Inflammatory macrophage treated with lipopolysaccharide for 1 hour (primary cell): Measurements from ENCODE around the gene TSPAN14.
A peak's percentile ranks its signal among the peaks of the same experiment; 100 is the strongest.

Source experiments
- DNase-seq, 2 donors: peaks; one replicate each; pipeline ENCODE4 v3.0.0-alpha.2; 2020 to 2022

The TSPAN14 gene

GRCh38 chr10:80553436-80553835 lies 99.3 kb downstream of the TSPAN14 start:
- no peak for DNase-seq

DNA sequence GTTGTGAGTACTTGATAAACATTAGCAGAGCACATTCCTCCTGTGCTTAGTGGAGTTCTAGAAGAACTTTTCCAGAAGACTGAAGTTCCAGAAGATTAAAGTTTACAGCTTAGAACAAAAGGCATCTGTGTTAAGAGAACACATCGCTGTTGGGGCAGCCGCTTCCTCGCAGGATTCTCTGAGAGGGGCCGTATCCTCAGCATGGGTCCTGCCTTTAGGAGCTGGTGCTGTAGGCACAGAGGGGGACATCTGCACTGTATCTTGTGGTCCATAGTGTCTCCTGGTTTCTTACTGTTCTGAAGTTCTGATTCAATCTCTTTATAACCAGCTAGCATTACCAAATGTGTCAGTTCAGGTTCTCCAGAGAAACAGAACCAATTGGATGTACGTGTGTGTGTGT lies 99.9 kb downstream of the TSPAN14 start:
- DNase-seq = no peak

DNA sequence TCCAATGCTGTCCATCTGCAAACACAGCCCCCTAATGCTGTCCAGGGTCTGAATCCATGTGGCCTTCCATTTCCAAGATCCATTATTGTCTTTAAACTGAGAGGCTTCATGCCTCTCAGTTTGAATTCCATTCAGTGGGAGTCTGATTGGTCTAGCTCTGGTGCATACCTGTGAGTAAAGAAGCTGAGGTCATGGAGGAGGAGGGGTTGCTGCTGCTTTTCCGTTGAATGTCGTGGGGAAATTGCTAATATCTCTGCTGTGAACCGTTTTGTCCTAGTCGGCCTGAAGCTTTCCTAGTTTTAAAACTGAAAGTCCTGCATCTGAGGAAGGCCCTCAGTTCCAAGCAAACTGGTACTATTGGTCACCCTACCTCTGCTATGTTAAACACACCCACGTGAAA lies 101.3 kb downstream of the TSPAN14 start:
- no peak for DNase-seq

DNA sequence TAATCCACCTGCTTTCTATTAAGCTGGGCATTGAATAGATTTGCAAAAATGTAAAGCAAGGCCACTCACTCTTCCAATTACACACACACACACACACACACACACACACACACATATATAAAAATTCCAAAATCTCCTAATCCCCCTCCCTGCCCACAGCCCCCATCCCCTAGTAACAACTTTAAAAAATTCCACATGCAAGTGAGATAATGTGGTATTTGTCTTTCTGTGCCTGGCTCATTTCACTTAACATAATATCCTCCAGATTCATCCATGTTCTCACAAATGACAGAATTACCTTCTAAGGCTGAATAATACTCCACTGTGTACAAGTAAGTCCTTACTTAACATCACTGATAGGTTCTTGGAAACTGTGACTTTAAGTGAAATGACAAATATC lies 107.8 kb downstream of the TSPAN14 start:
- no peak for DNase-seq

GRCh38 chr10:80567292-80567691 lies 113.2 kb downstream of the TSPAN14 start:
- no peak for DNase-seq

DNA sequence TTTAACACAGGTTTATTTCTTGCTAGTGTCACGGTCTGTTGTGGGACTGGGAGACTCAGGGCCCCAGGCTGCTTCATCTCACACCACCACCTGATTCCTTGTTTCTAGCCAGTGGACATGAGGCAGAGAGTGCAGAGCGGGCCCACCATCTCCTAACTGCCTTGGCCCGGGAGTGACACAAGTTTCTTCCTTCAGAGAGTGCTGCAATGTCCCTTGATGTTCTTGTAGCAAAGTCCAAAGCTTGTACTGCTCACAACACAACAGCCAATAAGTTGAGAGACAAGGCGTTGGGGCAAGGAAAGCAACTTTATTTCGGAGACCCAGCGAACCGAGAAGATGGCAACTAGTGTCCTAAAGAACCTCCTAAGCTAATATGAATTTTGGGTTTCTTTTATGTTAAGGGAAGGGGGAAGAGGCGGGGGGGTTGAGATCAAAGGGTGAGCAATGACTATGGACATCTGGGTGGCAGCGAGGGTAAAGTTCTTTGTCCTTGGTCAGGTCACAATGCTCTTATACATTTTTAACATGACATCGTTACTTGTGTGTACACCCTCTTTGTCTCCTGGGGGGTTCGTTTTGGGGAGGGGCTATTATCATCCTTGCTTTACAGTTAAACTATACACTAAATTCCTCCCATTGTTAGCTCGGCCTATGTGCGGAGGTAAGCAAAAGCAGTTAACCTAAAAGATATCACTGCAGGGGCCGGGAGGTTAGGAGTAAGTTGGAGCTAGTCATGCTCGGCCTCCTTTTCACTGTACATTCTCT lies 115.2 kb downstream of the TSPAN14 start:
- DNase-seq = no peak

DNA sequence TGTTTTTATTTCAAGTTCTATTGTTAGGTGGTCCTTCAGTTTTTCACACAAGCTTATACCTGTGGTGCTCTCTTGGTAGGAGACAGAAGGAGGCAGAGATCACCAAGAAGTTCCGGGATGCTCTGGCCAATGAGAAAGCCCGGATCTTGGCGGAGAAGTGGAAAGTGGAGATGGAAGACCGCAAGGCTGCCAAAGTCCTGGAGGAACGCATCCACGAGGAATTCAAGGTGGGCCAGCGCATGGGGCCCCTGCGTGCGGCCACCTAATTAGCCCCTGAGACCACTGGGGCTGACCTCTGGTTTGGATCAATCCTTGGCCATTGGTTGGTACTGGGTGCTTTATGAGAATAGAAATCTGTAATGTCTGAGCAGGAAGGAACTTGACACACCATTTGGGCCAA lies 117.2 kb downstream of the TSPAN14 start:
- DNase-seq = no peak

DNA sequence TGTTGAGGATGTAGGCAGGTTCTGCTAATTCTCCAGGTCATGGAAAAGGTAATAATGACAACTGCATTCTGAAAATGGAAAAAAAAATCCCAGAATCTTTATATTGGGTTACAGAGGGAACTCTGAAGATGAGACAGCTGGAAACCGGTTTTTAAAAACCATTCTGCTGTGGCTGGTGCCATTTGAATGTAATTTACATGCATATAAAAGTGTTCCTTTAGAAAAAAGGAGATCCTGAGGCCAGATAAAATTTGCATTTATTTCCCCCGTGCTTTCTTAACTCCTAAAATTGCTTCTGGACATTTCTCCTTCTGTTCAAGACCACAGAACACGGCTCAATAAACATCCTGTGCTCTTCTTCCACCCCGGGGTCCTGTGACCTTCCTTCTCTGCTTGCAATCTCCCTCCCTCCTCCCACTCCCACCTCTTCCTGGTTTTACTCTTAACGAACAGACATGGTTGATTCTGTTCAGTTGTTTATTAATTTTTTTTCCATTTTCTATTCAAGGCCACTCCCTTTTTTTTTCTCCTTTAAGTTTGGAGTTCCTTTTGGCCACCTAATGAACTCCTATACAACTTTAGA lies 125.2 kb downstream of the TSPAN14 start:
- peak; percentile 23 to 46 for DNase-seq

DNA sequence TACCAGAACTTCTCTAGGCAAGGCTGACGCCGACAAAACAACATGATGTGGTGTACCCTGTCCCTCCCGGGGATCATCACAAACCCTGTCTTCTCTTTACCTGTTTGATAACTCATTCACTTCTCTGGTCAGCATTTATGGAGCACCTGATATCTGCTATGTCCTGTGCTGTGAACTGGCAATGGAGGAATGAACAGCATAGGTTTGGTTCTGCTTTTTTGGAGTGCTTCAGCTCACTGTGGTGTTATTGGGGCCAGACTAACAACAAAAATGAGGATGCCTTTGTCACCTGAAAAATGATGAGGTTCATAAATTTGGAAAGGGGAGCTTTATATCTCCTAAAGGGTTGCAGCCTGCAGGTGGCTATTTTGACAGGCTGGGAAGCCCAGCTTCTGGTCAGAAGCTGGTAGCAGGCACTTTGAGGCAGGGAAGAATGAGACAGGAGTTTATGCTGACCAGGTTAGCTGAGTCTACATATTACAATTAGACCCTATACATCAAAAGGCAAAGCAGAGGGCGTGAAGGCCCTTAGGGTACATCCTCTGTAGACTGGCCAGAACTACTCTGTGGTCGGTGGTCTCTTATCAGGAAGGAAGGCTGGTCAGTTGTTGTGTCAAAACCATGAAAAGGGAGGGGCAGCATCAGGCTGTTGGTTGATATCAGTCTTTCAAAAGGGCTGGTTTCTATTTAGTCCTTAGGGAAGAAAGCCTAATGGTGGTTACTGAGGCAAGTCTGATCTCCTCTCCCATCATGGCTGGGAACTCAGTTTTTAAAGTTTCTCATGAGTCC lies 125.9 kb downstream of the TSPAN14 start:
- no peak for DNase-seq

DNA sequence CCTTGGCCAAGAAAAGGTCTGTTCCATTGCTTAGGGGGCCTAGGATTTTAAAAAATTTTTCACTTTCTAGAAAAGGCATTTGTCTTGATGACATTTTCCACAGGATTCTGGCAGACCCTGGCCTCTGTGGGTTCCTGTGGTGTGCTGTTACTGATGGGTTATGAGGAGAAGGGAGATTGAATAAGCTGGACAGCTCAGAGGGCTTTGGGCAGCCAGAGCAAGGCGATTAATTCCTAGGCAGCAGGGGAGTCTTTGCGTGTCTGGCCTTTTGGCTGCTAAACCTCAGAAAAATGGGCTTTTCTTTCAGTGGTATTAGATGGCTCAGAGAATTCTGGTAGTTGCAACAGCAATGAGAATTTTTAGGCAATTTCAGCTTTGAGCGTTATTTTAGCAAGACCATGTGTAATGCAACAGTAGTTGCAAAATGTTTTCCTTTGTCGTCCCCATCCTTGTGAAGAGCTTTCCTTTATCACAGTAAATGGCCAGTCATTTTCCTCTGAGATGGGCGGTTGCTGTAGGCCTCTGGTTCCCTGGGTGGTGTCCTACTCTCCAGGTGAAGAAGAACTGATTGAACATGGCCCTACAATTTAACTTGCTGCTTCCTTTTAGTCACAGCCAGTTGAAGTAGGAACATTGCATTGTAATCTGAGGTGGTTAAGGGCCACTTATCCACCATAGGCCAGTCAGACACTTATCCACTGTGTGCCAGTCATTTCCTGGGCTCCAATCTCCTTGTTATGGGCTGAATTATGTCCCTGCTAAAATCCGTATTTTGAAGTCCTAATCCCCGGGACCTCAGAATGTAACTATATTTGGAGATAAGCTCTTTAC lies 126.7 kb downstream of the TSPAN14 start:
- peak; percentile 62 to 75 for DNase-seq

DNA sequence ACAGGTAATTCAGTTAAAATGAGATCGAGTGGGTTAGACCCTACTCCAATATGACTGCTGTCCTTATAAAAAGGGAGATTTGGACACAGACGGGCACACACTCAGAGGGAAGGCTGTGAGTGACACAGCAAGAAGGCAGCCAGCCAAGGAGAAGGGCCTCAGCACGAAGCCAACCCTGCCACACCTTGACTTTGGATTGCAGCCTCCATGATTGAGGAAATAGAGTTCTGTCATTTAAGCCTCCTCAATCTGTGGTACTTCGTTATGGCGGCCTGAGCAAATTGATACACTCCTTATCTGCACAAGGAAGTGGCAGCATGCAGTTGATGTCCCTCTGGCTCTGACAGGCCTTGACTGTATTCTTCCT lies 127.3 kb downstream of the TSPAN14 start:
- DNase-seq = no peak

DNA sequence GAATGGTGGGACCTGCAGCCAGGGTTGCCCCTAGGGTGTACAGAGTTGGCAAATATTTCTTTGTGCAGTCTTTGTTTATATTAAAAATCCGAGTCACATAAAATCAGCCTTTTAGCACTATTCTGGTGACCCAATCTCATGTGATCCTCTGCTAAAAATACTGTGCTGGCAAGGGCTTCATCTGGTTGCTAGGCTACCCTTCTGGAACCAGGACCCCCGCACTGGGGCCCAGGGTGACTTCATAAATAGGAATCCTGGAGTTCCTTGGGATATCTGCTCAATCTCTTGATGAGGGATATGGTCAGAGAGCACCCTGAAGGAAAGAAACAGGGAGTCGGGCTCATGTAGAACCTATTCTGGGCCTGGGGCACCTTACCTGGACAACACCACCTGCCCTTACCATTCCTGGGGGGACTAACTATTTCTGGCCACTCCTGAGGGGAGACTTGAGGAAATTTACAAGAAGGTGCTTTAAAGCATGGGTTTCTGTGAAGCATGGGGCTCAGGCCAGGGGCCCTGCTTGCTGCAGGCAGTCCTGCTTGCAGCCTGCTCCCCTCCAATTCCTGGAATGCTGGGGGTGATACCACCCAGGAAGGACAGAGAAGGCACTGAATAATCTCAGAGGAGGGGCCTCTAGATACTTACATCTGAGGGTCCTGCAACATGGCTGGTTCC lies 128.3 kb downstream of the TSPAN14 start:
- DNase-seq = no peak
